LoVo (cell line): ENCODE results near the gene P2RY14.
A peak's percentile ranks its signal among the peaks of the same experiment; 100 is the strongest.
"Not testable (repeated sequence)": the region's sequence is repeated elsewhere in the genome, so short reads cannot be mapped to it uniquely, and the experiment has no call there.

Experiments used
- DNase-seq: peaks from one replicate; pipeline ENCODE4 v3.0.0-alpha.2; 2016; ENCODE audit warnings: low spot score

Gene P2RY14

DNA sequence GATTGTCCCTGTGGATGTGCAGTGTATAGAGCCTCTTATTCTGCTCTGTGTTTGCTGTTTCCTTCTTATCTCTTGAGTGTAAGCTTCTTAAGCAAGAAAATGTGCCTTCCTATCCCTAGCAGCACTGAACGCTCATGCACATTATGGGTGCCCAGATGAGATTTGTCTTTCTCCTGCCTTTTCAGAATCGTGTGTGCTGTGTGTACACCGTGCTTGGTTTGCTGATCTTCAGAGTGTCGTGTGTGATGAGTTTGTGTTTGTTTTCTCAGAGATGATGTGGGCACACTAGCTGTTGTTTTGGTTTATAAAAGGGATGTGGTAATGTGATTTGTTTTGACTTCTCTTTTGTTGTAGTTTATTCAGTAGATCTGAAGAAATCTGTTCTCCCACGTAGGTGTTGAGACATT is 95.1 kb downstream of the P2RY14 start:
- no peak for DNase-seq

- no peak for DNase-seq
Observed at GRCh38 chr3:151182349-151183079, 95.8 kb downstream of the P2RY14 start.

GRCh38 chr3:151178208-151178845 is 100.0 kb downstream of the P2RY14 start:
- no peak for DNase-seq

GRCh38 chr3:151175952-151176351 is 102.4 kb downstream of the P2RY14 start:
- no peak for DNase-seq

- DNase-seq, result no peak
Observed at GRCh38 chr3:151174351-151174750, 104.0 kb downstream of the P2RY14 start.

DNA sequence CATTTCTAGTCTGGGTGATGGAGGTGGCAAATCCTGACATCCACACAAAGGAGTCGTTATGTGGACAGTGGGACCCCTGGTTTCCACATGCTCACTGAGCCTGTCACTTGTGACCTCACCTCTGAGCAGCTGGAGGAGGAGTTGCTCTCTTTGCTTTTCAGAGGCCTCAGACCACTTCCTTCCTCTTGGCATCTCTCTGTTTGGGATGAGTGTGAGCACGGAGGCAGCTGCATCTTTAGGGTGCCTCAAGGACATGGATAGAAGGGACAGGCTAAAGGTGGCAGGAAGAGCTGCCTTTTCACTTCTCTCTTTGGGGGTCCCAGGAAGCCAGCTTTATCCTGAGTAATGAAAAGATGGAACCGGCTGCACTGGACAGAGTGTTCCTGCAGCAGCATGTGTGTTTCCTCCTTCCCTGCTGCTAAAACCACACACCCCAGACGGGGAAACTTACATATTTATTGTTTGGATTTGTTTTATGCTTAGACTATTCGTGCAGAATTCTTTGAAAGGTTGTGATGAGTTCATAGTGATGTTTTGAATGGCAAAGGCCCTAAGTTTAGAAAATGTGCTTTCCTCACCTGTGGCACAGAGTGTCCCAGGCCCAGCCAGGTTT is 107.1 kb downstream of the P2RY14 start:
- no peak for DNase-seq

- DNase-seq, result not testable (repeated sequence)
Observed at GRCh38 chr3:151169948-151170679, 108.2 kb downstream of the P2RY14 start.

- DNase-seq, result no peak
Observed at GRCh38 chr3:151169262-151169947, 108.9 kb downstream of the P2RY14 start.

GRCh38 chr3:151168269-151169094 is 109.9 kb downstream of the P2RY14 start:
- DNase-seq, result peak; percentile 69

DNA sequence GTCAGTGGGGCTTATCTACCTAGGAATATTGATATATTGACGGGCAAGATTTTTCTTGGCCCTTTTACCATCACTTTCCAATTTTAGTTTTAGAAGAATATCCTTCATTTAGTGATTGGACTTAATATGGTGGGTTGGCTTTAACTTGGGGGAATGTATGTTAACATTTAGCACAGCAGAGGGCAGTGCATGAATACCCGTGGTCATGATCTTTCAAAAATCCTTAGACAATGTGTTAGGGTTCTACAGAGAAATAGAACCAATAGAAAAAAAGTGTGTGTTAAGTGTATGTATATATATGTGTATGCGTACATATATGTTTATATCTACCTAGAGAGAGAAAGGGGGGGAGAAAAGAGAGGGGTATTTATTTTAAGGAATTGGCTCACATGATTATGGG is 112.2 kb downstream of the P2RY14 start:
- no peak for DNase-seq

DNA sequence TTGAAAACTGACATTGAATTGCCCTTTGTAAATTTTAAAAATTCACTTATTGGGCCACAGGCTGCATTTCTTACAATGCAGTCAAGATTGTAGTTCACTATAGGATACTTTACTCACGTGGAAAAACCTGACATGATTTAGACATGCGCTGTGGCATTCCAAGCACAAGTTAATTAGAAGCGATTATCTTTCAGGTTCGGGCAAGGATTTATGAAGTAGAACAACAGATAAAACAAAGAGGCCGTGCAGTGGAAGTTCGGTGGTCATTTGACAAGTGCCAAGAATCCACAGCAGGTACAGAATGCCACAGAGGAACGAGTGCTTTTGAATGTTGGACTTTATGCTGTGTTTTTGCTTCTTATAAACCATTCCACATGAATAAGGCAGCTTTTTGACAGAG is 113.1 kb downstream of the P2RY14 start:
- DNase-seq, result no peak
